ENCODE results near the gene UNC13B.

- TF ChIP-seq AFF4 (CRISPR knock-in tag; IDR thresholded peaks at IDR 0.05) (no peak), ZNF10 (CRISPR knock-in tag; IDR thresholded peaks at IDR 0.05; ENCODE audit: borderline replicate concordance, low read depth) (no peak), ATM (IDR thresholded peaks at IDR 0.05; ENCODE audit: borderline replicate concordance) (no peak), BCL3 (CRISPR knock-in tag; IDR thresholded peaks at IDR 0.05) (no peak), ZNF530 (CRISPR knock-in tag; IDR thresholded peaks at IDR 0.05; ENCODE audit: low read depth) (no peak), MYC (CRISPR knock-in tag; IDR thresholded peaks at IDR 0.05; ENCODE audit: borderline replicate concordance) (no peak), EP300 (IDR thresholded peaks at IDR 0.05; ENCODE audit: low read depth in 2 of 2, low read length in 2 of 2) (no peak), EP300 (CRISPR knock-in tag; IDR thresholded peaks at IDR 0.05; ENCODE audit: borderline replicate concordance) (no peak), MXD3 (CRISPR knock-in tag; IDR thresholded peaks at IDR 0.05) (no peak)
These were observed 223.2 kb downstream of the UNC13B start for GRCh38 chr9:35385042-35385441.
